GDM1 (cell line): ENCODE measurements around the gene ABCD1.
"Not testable (repeated sequence)": the region's sequence is repeated elsewhere in the genome, so short reads cannot be mapped to it uniquely, and the experiment has no call there.

ENCODE experiments used
- DNase-seq: peaks from one replicate; lab custom pipeline; 2025; lab: John Stamatoyannopoulos, UW

ABCD1 gene

GRCh38 chrX:153694256-153694655 lies 30.4 kb upstream of the ABCD1 start:
- DNase-seq = not testable (repeated sequence)

DNA sequence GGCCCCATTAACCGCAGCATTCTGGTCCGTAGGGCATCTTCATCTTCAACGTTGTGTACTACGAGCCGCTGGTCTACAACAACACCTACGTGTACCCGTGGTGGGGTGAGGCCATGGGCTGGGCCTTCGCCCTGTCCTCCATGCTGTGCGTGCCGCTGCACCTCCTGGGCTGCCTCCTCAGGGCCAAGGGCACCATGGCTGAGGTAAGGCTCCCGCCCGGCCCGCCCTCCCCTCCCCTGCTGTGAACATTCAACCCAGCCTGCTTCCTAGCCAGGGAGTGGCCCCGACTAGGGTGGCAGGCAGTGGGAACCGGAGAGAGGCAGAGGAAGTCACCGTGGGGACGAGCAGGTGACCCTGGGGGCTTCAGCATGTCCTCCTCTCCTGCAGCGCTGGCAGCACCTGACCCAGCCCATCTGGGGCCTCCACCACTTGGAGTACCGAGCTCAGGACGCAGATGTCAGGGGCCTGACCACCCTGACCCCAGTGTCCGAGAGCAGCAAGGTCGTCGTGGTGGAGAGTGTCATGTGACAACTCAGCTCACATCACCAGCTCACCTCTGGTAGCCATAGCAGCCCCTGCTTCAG lies 29.9 kb upstream of the ABCD1 start:
- no peak for DNase-seq

DNA sequence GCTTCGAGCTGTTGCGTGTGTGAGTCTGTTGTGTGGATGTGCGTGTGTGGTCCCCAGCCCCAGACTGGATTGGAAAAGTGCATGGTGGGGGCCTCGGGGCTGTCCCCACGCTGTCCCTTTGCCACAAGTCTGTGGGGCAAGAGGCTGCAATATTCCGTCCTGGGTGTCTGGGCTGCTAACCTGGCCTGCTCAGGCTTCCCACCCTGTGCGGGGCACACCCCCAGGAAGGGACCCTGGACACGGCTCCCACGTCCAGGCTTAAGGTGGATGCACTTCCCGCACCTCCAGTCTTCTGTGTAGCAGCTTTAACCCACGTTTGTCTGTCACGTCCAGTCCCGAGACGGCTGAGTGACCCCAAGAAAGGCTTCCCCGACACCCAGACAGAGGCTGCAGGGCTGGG lies 28.6 kb upstream of the ABCD1 start:
- DNase-seq = no peak

DNA sequence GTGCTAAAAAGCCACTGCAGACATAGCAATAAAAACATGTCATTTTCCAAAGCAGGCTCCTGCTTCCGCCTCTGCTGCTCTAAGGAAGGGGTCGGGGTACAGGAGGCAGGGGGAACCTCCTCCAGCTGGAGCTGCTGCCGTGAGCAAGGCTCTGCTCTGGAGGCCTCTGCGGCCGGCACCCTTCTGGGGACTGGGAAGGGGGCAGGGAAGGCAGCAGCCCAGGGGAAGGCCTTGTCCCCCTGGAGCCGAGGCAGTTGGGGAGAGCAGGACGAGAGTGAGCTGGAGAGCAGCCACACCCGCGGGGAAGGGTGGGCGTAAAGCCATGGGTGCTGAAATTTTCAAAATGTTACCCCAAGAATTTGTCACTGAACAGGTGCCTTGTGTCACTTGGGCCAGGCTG lies 28.1 kb upstream of the ABCD1 start:
- not testable (repeated sequence) for DNase-seq

- not testable (repeated sequence) for DNase-seq
These were observed 27.5 kb upstream of the ABCD1 start for GRCh38 chrX:153696986-153697722.

DNA sequence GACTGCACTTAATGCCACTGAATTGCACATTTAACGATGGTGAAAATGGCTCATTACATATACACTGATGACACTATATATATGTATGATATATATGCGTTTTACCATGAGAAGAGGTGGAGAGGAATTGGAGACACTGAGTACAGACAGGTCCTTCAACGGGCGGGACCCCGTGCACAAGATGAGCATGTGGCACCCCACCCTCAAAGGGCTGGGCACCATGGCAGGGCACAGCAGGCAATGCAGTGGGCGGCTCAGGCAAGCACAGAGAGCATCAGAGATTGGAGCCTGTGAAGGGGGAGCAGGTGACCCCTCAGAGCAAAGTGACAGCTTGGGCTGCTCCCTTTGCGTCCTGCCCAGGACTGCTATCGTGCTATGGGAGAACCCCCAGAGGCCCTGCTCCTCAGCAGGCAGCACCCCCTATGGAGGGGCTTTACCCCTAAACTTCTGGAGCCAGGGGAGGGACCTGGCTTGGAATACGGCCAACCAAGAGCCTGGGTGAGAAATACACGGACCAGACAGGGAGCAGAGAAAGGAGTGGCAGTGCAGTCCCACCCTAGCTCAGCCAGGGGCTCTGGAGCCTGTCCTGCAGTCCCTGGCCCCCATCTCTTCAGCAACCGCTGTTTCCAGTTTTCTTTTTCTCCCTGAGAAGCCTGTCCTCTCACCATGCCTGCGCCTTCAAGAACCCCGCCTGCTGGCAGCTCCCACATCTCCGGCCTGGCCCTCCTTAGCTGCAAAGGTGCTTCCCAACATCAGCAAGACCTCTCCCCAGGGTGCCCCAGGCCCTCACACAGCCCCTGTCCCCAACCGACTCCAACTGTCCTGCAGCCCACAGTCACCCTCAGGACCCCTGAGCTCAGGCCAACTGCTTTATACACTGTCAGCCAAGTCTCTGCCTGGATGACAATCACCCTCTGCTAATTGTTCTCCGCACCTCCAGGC lies 26.5 kb upstream of the ABCD1 start:
- no peak for DNase-seq

- not testable (repeated sequence) for DNase-seq
These were observed 25.4 kb upstream of the ABCD1 start for GRCh38 chrX:153699210-153699783.

DNA sequence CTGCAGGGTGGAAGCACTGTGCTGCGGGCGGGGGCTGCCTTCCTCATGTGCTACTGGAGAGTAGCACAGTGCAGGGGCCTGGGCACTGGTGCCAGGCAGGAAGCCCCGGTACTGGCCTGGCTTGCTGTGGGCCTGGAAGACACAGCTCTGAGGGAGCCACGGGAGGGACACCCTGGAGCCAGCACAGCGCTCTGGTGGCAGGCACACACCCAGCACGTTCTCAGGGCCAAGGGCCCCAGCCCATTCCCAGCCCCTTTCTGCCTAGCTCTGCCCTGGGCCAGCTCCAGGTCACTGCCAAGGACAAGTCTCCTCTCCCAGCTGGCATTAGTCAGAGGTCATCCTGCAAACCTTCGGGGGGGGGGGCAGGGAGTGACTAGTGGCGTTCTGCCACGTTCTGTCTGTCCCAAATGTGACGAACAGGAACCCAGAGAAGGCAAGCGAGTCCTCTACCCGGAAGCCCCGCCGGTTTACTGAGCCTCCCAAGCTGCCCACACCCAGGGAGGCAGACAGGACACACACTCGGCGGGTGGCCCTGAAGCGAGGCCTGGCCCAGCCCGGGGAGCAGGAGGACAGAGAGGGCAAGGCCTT lies 24.8 kb upstream of the ABCD1 start:
- DNase-seq = not testable (repeated sequence)

DNA sequence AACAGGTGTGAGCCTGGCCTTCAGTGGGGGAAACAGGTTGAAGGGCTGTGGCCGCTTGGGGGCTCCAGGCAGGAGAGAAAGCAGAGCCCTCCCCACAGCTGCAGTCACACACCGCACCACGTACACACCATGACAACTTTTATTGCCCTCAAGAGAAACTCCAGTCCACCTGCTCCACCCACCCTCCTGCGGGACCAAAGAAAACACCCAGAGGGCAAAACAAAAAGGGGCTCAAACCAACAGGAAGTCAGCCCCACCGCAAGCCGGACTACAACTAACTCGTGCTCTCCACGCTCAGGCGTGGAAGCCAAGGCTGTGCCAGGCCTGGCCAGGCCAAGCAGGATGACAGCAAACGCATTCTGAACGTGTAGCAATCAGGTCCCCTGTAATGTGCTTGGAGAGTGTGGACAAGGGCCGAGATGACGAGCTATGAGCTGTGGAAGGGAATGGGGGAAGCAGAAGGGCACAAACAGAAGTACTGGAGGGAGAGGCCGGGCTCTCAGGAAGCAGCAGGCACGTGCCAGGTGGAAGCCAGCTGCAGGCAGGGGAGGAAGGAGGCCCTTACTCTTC lies 24.2 kb upstream of the ABCD1 start:
- DNase-seq = no peak

GRCh38 chrX:153700967-153701366 lies 23.7 kb upstream of the ABCD1 start:
- DNase-seq = no peak

GRCh38 chrX:153701706-153702105 lies 22.9 kb upstream of the ABCD1 start:
- no peak for DNase-seq

GRCh38 chrX:153702336-153703035 lies 22.2 kb upstream of the ABCD1 start:
- DNase-seq = no peak

GRCh38 chrX:153703036-153703370 lies 21.7 kb upstream of the ABCD1 start:
- no peak for DNase-seq

GRCh38 chrX:153704021-153704526 lies 20.6 kb upstream of the ABCD1 start:
- no peak for DNase-seq

DNA sequence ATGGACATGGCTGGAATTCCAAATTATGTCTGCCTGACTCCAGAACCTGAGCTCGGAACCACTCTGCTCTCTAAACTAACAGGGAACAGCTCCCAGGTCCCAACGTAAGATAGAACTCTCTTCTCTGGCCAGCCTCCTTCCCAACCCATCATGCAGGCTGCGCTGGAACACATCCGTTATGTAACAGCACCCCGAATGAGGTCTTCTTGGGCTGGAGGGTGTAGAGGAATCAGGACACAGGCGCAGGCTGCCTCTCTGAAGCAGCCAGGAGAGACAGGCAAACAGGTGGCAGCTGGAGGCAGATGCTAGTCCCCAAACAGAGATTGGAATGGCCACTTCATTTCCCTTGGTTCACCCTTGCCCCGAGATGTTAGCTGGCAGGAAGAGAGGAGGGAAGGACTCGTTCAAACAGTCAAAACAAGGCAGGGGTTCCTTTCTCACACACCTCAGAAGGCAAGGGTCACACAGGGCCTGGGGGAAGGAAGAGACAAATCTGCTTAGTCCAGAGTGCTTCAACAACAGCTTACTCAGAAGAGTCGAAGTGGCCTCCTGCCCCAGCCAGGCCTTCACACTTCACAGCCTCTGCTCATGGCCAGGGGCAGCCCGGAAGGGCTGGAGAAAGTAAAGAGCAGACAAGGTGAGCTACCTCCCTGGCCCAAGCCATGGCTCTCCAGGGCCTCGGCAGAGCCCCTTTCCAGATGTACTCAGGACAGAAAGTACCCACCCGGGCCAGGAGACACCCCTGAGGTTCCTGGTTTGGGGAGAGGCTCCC lies 19.8 kb upstream of the ABCD1 start:
- not testable (repeated sequence) for DNase-seq

GRCh38 chrX:153705403-153706060 lies 19.1 kb upstream of the ABCD1 start:
- not testable (repeated sequence) for DNase-seq

GRCh38 chrX:153706799-153707198 lies 17.9 kb upstream of the ABCD1 start:
- no peak for DNase-seq

GRCh38 chrX:153707406-153707805 lies 17.2 kb upstream of the ABCD1 start:
- no peak for DNase-seq

DNA sequence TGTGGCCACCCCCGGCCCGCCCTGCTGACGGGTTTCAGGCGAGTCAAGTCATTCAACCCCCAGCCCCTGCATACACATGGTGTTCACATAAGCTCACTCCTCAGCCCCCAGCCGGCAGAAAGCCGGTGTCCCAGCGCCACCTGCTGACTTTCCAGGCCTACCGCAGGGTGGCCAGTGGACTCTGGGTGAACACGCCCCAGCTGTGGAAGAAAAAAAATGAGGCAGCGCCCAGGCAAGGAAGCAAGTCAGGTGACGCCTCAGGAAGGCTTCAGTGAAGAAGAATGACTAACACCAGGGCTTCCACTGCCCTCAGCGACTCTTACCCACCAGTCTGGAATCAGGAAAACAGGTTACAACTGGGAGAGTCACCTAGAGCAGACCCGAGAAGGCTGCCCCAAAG lies 16.2 kb upstream of the ABCD1 start:
- peak; percentile 48 for DNase-seq
